Measurements from ENCODE around the gene MLEC.

The MLEC gene

GRCh38 chr12:120749256-120749655 is 62.3 kb downstream of the MLEC start:
- no peak for DNase-seq

- DNase-seq = no peak
Observed at GRCh38 chr12:120750806-120751205, 63.9 kb downstream of the MLEC start.

GRCh38 chr12:120751389-120751788 is 64.4 kb downstream of the MLEC start:
- no peak for DNase-seq
